ENCODE measurements around the gene ATP8A1.

DNA sequence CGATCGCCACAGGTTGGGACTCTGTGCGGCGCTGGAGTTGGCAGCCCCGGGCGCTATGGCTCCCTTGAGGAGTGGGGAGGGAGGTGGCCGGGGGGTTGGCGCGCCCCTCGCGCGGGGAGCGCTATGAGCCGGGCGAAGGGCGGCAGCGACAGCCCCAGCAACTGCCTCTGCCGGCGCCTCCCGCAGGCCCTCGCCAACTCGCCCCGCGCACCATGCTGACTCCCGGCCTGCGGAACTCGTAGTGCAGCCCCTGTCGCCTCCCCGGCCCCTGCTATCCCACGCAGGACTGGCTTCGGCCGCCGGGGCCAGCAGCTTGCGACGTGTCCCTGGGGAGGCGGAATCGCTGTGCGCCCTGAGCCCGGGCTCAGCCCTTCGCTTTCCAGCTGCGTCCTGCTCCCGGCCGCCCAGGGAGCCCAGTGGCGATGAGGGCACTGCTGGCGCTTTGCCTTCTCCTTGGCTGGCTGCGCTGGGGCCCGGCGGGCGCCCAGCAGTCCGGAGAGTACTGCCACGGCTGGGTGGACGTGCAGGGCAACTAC is 259.2 kb downstream of the ATP8A1 start:
- no peak for TF ChIP-seq POLR2A (IDR thresholded peaks at IDR 0.05)
- TF ChIP-seq CTCF (IDR thresholded peaks at IDR 0.05) = no peak
